ENCODE data around the gene CMTR2.
A peak's percentile ranks its signal among the peaks of the same experiment; 100 is the strongest.

Gene CMTR2

DNA sequence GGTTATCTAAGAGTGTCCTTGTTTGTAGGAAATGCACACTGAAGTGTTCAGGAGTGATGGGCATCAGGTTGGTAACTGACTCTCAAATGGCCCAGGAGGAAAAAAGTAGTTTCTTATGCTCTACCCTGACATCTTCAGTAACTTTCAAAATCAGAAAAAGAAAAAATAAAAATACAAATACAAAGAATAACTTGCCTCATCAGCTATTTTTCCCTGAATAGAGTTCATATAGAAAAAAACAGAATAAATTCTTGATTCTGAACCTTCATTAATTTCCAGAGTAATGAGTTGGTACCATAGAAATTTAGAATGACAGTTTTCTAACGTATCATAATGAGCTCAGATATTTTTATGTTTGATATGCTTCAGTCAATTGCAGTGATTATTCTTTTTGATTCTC lies 31.4 kb downstream of the CMTR2 start:
- TF ChIP-seq GATA1 (IDR thresholded peaks at IDR 0.05; ENCODE audit: low read depth, low read length) (no peak), POLR2A (IDR thresholded peaks at IDR 0.05; ENCODE audit: low read length) (no peak)
- DNase-seq = no peak

DNA sequence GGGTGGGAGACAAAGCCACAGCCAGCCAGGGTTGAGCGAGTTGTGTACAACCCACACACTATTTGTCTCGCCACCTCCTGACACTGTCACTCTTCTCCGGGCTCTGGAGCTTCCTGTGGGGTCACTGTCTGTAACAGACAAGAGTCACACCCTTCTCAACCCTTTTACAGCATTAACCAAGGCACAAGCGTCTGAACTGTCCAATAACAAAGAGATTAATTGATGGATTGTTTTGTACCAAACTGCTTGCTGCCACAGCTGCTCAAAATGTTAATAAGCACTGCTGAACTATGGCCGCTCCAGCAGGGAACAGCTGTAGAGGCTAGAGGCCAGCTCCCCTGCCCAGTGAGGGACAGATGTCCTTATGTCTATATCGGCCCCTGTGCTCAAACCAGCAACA lies 33.5 kb downstream of the CMTR2 start:
- no peak for DNase-seq
- TF ChIP-seq GATA1 (IDR thresholded peaks at IDR 0.05; ENCODE audit: low read depth, low read length) = no peak
- no peak for TF ChIP-seq POLR2A (IDR thresholded peaks at IDR 0.05; ENCODE audit: low read length)

DNA sequence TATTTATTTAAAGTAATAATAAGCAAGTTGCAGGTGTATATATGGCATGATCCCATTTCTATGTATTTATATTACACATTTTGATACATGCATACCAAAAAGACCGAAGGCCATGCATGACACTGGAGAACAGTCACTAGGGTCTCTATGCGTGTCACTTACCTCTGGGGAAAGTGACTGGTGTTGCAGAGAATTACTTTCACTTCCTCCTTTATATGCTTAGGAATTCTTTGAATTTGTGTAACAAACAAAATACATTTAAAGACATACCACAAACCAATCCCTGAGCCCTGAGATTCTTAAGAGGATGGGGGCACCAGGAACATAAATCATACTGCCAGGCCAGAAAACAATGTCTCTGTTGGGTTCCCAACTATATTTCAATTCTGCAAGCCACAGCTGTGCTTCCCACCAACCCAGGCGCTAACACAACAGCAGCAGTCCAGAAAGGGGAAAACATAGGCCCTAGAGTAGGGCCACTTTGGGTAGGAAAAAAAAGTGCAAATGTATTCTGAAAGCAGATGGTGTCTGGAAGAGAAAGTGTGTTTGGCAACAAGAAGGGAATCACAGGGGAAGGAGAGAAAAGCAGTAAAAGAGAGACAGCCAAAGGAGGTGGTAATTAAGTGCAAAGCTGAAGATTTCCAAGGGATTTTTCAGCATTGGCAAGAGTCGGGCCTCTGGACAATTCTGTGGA lies 34.2 kb downstream of the CMTR2 start:
- DNase-seq = no peak
- TF ChIP-seq GATA1 (IDR thresholded peaks at IDR 0.05; ENCODE audit: low read depth, low read length) = no peak
- no peak for TF ChIP-seq POLR2A (IDR thresholded peaks at IDR 0.05; ENCODE audit: low read length)

DNA sequence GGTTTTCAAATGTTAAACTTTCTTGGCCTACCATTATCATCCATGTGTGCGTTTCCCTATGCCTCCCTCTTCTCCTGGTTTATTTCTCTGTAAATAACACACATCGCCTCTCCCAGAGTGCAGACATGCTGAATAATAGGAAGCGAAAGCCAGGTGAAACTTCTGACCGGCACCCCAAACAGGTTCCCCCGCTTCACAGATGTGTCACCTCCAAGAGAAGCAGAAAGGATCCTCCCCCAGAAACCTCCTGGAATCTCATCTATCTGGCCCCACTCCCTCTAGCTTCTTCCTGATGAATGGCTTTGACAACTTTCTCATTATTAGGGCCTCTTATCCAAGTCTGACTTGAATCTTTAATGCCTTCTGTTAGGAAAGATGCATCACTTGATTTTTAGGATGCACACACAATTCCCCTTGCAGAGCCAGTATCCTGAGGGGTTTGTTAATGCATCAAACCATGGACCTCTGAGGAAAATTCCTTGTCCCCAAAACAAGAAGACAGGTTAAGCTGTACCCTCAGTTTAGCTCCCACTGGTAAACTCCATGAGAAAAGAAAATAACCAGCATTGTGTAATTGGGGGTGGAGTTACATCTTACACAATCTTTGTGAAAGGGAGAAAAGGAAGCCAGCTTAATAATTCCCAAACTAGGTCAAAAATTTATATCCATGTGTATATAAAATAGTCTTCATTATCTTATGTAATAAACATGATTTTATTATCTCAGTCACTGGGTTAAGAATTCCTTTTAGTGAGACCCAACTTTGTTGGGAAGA lies 38.6 kb downstream of the CMTR2 start:
- no peak for DNase-seq
- TF ChIP-seq POLR2A (IDR thresholded peaks at IDR 0.05; ENCODE audit: low read length) = no peak
- no peak for TF ChIP-seq GATA1 (IDR thresholded peaks at IDR 0.05; ENCODE audit: low read depth, low read length)

DNA sequence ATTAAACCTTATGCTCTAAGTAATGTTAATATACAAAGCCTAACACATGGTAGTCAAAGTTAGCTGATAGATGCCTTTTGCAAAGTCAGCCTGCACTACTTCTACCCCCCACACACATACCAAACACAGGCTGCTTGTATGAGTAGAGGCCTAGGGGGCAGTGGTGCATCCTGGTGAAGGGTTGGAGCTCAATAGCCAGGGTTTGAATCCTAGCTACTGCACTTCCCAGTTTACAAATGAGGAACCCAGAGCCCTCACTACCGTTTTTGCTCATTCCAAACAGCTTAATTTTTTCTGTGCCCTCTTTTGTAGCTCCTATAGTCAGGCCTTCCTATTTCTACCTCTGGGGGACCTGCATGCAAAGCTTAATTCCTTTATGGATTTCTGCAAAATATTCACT lies 39.8 kb downstream of the CMTR2 start:
- no peak for TF ChIP-seq GATA1 (IDR thresholded peaks at IDR 0.05; ENCODE audit: low read depth, low read length)
- no peak for TF ChIP-seq POLR2A (IDR thresholded peaks at IDR 0.05; ENCODE audit: low read length)
- DNase-seq = peak in 1 of 2 experiments; percentile 6

DNA sequence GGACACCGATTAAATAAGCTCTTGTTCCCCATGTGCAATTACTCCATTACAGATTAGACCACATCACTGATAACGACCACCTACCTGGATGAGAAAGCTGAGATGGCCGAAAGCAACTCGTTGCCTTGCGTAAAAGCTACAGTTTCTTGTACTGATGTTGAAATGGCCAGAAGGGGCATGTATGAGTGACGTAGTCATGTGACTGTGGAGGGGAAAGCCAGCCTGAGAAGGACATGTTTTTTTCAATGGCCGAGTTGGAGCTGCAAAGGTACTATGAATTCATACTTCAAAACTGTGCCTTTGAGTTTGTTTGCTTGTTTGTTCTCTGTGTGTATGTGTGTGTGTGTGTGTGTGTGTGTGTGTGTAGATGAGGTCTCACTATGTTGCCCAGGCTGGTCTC lies 41.7 kb downstream of the CMTR2 start:
- no peak for DNase-seq
- no peak for TF ChIP-seq GATA1 (IDR thresholded peaks at IDR 0.05; ENCODE audit: low read depth, low read length)
- no peak for TF ChIP-seq POLR2A (IDR thresholded peaks at IDR 0.05; ENCODE audit: low read length)

DNA sequence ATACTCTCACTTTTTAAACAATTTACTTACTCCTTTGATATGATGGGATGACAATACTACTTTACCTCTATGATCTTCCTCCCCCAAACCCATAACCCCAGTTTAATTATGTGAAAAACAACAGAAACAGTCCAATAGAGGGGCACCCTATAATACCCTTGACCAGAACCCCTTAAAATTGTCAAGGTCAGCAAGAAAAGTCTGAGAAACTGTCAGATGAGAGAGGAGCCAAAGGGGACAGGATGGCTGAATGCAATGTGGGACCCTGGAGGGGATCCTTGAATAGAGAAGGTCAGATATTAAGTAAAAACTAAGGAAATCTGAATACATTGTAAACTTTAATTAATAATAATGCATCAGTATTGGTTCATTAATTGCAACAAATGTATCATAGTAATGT lies 42.9 kb downstream of the CMTR2 start:
- no peak for DNase-seq
- no peak for TF ChIP-seq GATA1 (IDR thresholded peaks at IDR 0.05; ENCODE audit: low read depth, low read length)

DNA sequence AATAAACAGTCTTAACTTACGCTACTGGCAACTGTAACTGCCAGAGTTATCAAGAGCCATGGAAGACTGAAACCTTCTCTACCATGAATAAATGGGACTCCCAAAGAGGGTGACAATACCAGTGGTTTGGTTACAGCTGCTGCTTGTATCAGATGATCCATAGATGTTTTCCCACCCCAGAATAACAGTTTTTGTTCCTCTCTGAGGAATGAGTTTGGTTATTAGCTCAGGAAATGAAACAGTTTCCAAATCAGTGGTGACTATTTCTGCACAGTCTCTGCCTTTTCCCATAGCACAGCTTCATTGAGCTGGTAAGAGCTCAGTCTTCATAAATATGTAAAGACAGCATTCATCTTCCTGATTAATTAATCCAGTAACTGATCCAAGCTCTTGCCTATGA lies 44.7 kb downstream of the CMTR2 start:
- no peak for DNase-seq
- TF ChIP-seq POLR2A (IDR thresholded peaks at IDR 0.05; ENCODE audit: low read length) = no peak
- TF ChIP-seq GATA1 (IDR thresholded peaks at IDR 0.05; ENCODE audit: low read depth, low read length) = no peak

DNA sequence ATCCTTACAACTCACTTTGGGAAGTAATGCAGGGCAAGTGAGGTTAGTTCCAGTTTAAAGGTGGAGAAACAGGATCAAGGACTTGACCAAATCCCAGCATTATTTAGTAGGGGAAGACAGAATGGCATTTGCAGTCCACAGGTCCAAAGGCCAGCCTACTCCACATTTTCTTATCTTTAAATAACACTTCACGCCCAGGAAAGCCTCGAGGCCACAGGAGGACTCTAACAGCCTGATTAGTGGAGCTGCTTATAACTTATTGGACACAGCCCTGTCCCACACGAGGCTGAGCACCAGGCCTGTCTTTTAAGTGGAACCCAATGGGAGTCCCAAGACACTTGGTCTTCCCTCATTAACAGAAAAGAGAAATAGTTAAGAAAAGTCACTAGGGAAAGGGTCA lies 46.6 kb downstream of the CMTR2 start:
- no peak for TF ChIP-seq POLR2A (IDR thresholded peaks at IDR 0.05; ENCODE audit: low read length)
- no peak for TF ChIP-seq GATA1 (IDR thresholded peaks at IDR 0.05; ENCODE audit: low read depth, low read length)

DNA sequence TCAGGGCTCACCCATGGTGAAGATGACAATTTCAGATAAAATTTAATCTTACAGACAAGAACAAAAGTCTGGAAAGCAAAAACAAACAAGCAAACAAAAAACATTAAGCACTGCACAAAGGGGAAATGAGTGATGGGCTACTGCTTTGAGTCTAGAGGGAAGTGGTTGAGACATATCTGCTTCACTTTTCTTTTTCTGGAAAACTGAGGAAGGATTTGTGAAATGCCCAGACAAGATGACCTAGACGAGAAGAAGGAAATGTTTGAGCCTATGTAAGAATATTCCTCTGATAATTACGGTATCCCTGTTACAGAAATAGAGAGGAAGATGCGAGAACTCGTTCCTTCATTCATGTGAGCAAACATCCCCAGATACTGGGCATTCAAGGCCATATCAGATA lies 47.2 kb downstream of the CMTR2 start:
- TF ChIP-seq GATA1 (IDR thresholded peaks at IDR 0.05; ENCODE audit: low read depth, low read length) = no peak
- no peak for TF ChIP-seq POLR2A (IDR thresholded peaks at IDR 0.05; ENCODE audit: low read length)
- no peak for DNase-seq

More for the DNA sequence above, 46.6 kb downstream of the CMTR2 start:
- no peak for DNase-seq

Measured in erythroblast (primary cell).